Stimulated activated CD4-positive, alpha-beta T cell treated with anti-CD3 and anti-CD28 coated beads, Interleukin-12 subunit alpha, Interleukin-12 subunit beta, amount 100 ng/mL, for 24 hours (primary cell): ENCODE results near the gene CBL.

ENCODE experiments used
- DNase-seq, 2 experiments: peaks; one replicate each; pipeline ENCODE4 v3.0.0-alpha.2; 2020; ENCODE audit warnings: low read depth in 2 of 2

CBL gene

GRCh38 chr11:119266517-119267255 is 60.5 kb downstream of the CBL start:
- no peak for DNase-seq

- DNase-seq: no peak
Measured at GRCh38 chr11:119267645-119268044, 61.5 kb downstream of the CBL start.

- DNase-seq: no peak
Measured at GRCh38 chr11:119273721-119274120, 67.6 kb downstream of the CBL start.

GRCh38 chr11:119277660-119278059 is 71.5 kb downstream of the CBL start:
- DNase-seq: no peak

- DNase-seq: no peak
Measured at GRCh38 chr11:119282495-119282894, 76.4 kb downstream of the CBL start.

- no peak for DNase-seq
Measured at GRCh38 chr11:119284344-119285157, 78.4 kb downstream of the CBL start.

GRCh38 chr11:119285431-119285830 is 79.3 kb downstream of the CBL start:
- DNase-seq: no peak

GRCh38 chr11:119288219-119288618 is 82.1 kb downstream of the CBL start:
- no peak for DNase-seq

- no peak for DNase-seq
Measured at GRCh38 chr11:119290894-119291497, 84.9 kb downstream of the CBL start.

- no peak for DNase-seq
Measured at GRCh38 chr11:119293461-119293860, 87.3 kb downstream of the CBL start.

- DNase-seq: no peak
Measured at GRCh38 chr11:119295178-119295577, 89.0 kb downstream of the CBL start.

GRCh38 chr11:119297938-119298337 is 91.8 kb downstream of the CBL start:
- DNase-seq: no peak

- no peak for DNase-seq
Measured at GRCh38 chr11:119298726-119299125, 92.6 kb downstream of the CBL start.

GRCh38 chr11:119299416-119299815 is 93.3 kb downstream of the CBL start:
- DNase-seq: no peak

GRCh38 chr11:119300198-119300964 is 94.2 kb downstream of the CBL start:
- DNase-seq: no peak

- DNase-seq: no peak
Measured at GRCh38 chr11:119303227-119303718, 97.1 kb downstream of the CBL start.

- no peak for DNase-seq
Measured at GRCh38 chr11:119305556-119306372, 99.6 kb downstream of the CBL start.

GRCh38 chr11:119306373-119306890 is 100.3 kb downstream of the CBL start:
- no peak for DNase-seq

- no peak for DNase-seq
Measured at GRCh38 chr11:119307219-119307618, 101.1 kb downstream of the CBL start.

GRCh38 chr11:119307974-119308373 is 101.8 kb downstream of the CBL start:
- no peak for DNase-seq

- DNase-seq: no peak
Measured at GRCh38 chr11:119309411-119309810, 103.3 kb downstream of the CBL start.
